ENCODE data around the gene TMEM87B. TPM values are rescaled to one million over a fixed set of nuclear protein-coding genes. Genes with fewer than 3 reads are reported as not detected.

The TMEM87B gene
- total and polyA plus RNA-seq, 2 of the 4 experiments (the other 2 are of a cell fraction), result 6.3 to 12.5 TPM

- H3K27ac ChIP-seq (ENCODE audit: insufficient read depth, low read length), result peak overlapping the region; percentile 73; the same call in 1 of the 2 replicates
- no peak overlapping the region for H2BK15ac ChIP-seq (ENCODE audit: low read depth, low read length)
- peak overlapping the region; percentile 73 for H2BK120ac ChIP-seq (ENCODE audit: low read depth, low read length)
- peak overlapping the region; percentile 63; the same call in 1 of the 2 replicates for H3K18ac ChIP-seq (ENCODE audit: low read depth, low read length)
- peak overlapping the region; percentile 91 for H2BK5ac ChIP-seq (ENCODE audit: low read depth, low read length, poor library complexity, severe bottlenecking)
- H2AFZ ChIP-seq (replicated peaks; ENCODE audit: low read length, poor library complexity), result no peak overlapping the region
- BruUV-seq (replicated peaks), result no TSS peak
- H2AK5ac ChIP-seq (ENCODE audit: low read depth, low read length), result 0 out of 2 replicates have a peak overlapping the region, but pooled peaks have one; percentile 1
- ChIA-PET CTCF (no interaction called here), POLR2A (ENCODE audit: unreplicated experiment) (no interaction called here)
- DNase-seq (no peak), ATAC-seq (ENCODE audit: low read depth) (no peak)
- H3K4ac ChIP-seq (ENCODE audit: low read depth, low read length), result peak overlapping the region; percentile 87; the same call in 1 of the 2 replicates
- intact Hi-C loops (cut with micrococcal nuclease), result loop anchor here (1.0 to 5.0 kb wide), 2 partner anchors 37 to 221 kb away; partner anchors contain the start of gene ZC3H6
- TF ChIP-seq RFX5 (IDR thresholded peaks at IDR 0.05; ENCODE audit: low read depth, low read length), result no peak
- no peak; the same call in 1 of the 2 replicates for TF ChIP-seq POLR2A (IDR thresholded peaks at IDR 0.05; ENCODE audit: low read depth, low read length)
- no peak for TF ChIP-seq SMC3 (IDR thresholded peaks at IDR 0.05; ENCODE audit: low read depth, low read length)
- no peak for TF ChIP-seq BHLHE40 (IDR thresholded peaks at IDR 0.05; ENCODE audit: low read depth, low read length)
- no peak for TF ChIP-seq MXI1 (IDR thresholded peaks at IDR 0.05; ENCODE audit: borderline replicate concordance, low read depth, low read length)
- no peak for TF ChIP-seq MAZ (IDR thresholded peaks at IDR 0.05; ENCODE audit: borderline replicate concordance, low read depth, low read length)
- no peak for TF ChIP-seq CTCF (conservative IDR thresholded peaks at IDR 0.05; ENCODE audit: low read depth, low read length)
- no peak for TF ChIP-seq MAFK (IDR thresholded peaks at IDR 0.05; ENCODE audit: low read depth, low read length)
- TF ChIP-seq CEBPB (IDR thresholded peaks at IDR 0.05; ENCODE audit: low read depth, low read length), result no peak
- TF ChIP-seq FOS (IDR thresholded peaks at IDR 0.05; ENCODE audit: low read depth, low read length), result no peak
- no peak for TF ChIP-seq RAD21 (IDR thresholded peaks at IDR 0.05; ENCODE audit: low read length)
- dilution Hi-C loops (cut with HindIII; ENCODE audit: low sequenced_read_pairs, unreplicated experiment), result no loop called here
- peak overlapping the region; percentile 84 for H3K14ac ChIP-seq (replicated peaks; ENCODE audit: low read depth, low read length)
- peak overlapping the region; percentile 73 for H3K4me2 ChIP-seq (ENCODE audit: low read depth, low read length)
- H3K9me1 ChIP-seq (ENCODE audit: insufficient read depth, low read length), result peaks cover 15% of the 10 kb centered on the region
- WGBS, 2 experiments (ENCODE audit: extremely low coverage in 2 of 2, insufficient read length in 1 of 2), result no CpG with 5 or more reads among the region's 3 CpGs
- peak overlapping the region; percentile 61; the same call in 1 of the 2 replicates for H4K5ac ChIP-seq (ENCODE audit: low read depth, low read length)
- peaks cover 22% of the 10 kb centered on the region for H4K20me1 ChIP-seq (ENCODE audit: insufficient read depth, low read length)
- H3K79me1 ChIP-seq (ENCODE audit: low read depth in 1 of 2, low read length in 2 of 2), result peaks cover 29 to 50% of the 10 kb centered on the region in 2 experiments
- in situ Hi-C loops (cut with MboI; ENCODE audit: low sequenced_read_pairs), result no loop called here
- peaks cover 12% of the 10 kb centered on the region for H3K4me1 ChIP-seq (ENCODE audit: control insufficient read depth, insufficient read depth, low read length)
- peaks cover 13% of the 10 kb centered on the region for H3K36me3 ChIP-seq (ENCODE audit: control insufficient read depth, insufficient read depth, low read length)
- peak overlapping the region in 1 of 2 experiments; percentile 90; a peak in 2 of 4 replicates for H4K8ac ChIP-seq (ENCODE audit: low read depth in 2 of 2, low read length in 2 of 2)
- peak overlapping the region; percentile 35; the same call in 1 of the 2 replicates for H4K91ac ChIP-seq (ENCODE audit: insufficient read depth, low read depth, low read length)
- peak overlapping the region; percentile 90 for H3K9ac ChIP-seq (ENCODE audit: low read depth, low read length)
- H3K56ac ChIP-seq (ENCODE audit: extremely low read depth, insufficient read depth, low read length), result peak overlapping the region; percentile 85
- H3K27me3 ChIP-seq (ENCODE audit: control insufficient read depth, insufficient read depth, low read length), result no peaks in the 10 kb centered on the region
- H2AK9ac ChIP-seq (replicated peaks; ENCODE audit: low read depth, low read length, poor library complexity), result no peak overlapping the region
- peak overlapping the region; percentile 29; the same call in 1 of the 2 replicates for H2BK20ac ChIP-seq (ENCODE audit: low read depth, low read length)
- no peaks in the 10 kb centered on the region for H3K9me3 ChIP-seq (ENCODE audit: control insufficient read depth, insufficient read depth, low read length)
- H3K23ac ChIP-seq (ENCODE audit: low read depth, low read length), result peak overlapping the region; percentile 74; the same call in 1 of the 2 replicates
- H3K4me3 ChIP-seq (ENCODE audit: insufficient read depth, low read depth, low read length), result peak overlapping the region; percentile 67
Measured at GRCh38 chr2:112056626-112056987, 1.5 kb downstream of the TMEM87B start.

Measured in IMR-90 (cell line).